Fibroblast of the aortic adventitia (primary cell): Measurements from ENCODE around the gene JAKMIP2. TPM values are rescaled to one million over a fixed set of nuclear protein-coding genes. Genes with fewer than 3 reads are reported as not detected.

Experiments used
- DNase-seq: peaks from one replicate; pipeline ENCODE4 v3.0.0-alpha.2; 2010; ENCODE audit warnings: low read depth
- H3K4me3 ChIP-seq: 2 replicates; pipeline ENCODE4 v1.5.1; 2011; ENCODE audit warnings: low read depth, mild to moderate bottlenecking, control low read depth, low read length, moderate library complexity
- total RNA-seq: library from RNA; depleted of rRNA; stranded (reverse); fragments of >200 nt; gene quantifications from 2 replicates; pipeline ENCODE4 v1.2.3, GENCODE V29; 2012; ENCODE audit warnings: low replicate concordance
- TF ChIP-seq, protein P1 (sequence below): IDR thresholded peaks from 2 replicates; pipeline ENCODE4 v1.5.1; 2011; ENCODE audit warnings: mild to moderate bottlenecking, low read length, control low read depth, inconsistent platforms; ENCODE audit not compliant: insufficient read depth

JAKMIP2 gene
- total RNA-seq, 1 donor, result 1.4 TPM

DNA sequence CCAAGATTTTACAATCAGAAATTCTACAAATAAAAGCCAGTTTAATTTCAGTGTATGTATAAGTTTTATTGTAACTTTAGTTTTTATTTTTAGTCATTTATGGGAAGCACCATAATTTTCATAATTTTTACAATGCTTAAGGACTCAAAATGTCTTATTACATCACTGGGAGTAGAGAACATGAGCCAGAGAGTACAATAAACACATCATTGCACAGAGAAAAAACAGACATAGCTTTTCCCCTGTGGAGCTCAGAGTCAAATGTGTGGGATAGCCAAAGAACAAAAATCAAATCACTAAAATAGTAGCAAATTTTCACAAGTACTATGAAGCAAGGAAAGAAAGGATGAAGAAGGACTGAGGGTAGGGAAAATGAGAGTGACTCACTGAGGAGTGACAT lies 5.5 kb upstream of the JAKMIP2 start:
- TF ChIP-seq, protein P1, sequence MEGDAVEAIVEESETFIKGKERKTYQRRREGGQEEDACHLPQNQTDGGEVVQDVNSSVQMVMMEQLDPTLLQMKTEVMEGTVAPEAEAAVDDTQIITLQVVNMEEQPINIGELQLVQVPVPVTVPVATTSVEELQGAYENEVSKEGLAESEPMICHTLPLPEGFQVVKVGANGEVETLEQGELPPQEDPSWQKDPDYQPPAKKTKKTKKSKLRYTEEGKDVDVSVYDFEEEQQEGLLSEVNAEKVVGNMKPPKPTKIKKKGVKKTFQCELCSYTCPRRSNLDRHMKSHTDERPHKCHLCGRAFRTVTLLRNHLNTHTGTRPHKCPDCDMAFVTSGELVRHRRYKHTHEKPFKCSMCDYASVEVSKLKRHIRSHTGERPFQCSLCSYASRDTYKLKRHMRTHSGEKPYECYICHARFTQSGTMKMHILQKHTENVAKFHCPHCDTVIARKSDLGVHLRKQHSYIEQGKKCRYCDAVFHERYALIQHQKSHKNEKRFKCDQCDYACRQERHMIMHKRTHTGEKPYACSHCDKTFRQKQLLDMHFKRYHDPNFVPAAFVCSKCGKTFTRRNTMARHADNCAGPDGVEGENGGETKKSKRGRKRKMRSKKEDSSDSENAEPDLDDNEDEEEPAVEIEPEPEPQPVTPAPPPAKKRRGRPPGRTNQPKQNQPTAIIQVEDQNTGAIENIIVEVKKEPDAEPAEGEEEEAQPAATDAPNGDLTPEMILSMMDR, result no peak
- no peak overlapping the region for H3K4me3 ChIP-seq
- DNase-seq, result no peak

DNA sequence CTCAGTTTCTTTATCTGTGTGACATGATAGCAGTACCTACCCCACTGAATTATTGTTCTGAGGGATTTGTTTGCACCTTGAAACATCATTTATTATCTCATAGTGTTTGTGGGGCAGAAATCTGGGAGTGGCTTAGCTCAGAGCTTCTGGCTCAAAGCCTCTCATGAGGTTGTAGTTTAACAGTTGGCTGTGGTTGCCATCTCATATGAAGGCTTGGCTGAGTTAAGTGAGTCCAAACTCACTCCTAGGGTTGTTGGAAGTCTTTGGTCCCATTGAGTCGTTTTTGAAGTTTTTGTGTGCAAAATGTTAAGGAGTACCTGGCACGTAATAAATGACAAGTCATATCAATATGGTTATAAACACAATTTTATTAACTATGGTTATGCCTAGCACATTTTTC lies 3.6 kb upstream of the JAKMIP2 start:
- H3K4me3 ChIP-seq, result no peak overlapping the region
- no peak for DNase-seq
- TF ChIP-seq, protein P1, result no peak

DNA sequence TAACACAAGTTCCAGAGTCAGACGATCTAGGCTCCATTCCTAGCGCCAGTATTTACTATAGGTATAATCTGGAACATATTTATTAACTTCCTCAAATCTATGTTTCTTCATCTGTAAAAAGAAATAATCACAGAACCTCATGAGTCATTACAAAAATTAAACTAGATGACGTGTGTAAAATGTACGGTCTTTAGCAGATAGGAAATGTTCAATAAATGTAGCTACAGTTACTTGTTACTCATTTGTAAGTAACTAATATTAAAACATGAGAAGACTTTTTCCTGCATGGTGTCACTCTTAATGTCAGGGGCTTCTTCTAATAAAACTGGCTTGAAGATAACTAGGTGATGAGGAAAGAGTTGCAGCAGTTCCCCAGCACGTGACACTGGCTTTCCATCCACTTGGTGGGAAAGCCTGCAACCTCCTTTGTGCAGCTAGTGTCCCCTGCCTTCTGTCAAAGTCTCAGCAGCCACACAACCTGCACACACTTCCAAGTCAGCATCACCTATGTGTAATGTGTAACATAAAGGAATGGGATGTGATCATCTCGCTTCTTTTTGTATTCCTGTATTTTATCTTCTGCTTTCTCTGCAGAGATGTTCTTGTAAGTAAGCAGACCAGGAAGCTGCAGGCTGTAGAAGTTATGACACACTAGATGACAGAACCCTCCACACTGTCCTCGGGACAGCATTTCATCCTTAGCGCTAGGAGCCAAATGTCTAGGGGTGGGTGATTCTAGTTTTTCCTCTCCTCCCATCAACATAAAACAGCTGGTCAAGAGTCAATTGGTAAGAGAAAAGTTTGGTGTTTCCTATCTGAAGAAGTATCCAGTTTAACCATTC lies 1.8 kb upstream of the JAKMIP2 start:
- TF ChIP-seq, protein P1, result no peak
- no peak overlapping the region for H3K4me3 ChIP-seq
- no peak for DNase-seq

DNA sequence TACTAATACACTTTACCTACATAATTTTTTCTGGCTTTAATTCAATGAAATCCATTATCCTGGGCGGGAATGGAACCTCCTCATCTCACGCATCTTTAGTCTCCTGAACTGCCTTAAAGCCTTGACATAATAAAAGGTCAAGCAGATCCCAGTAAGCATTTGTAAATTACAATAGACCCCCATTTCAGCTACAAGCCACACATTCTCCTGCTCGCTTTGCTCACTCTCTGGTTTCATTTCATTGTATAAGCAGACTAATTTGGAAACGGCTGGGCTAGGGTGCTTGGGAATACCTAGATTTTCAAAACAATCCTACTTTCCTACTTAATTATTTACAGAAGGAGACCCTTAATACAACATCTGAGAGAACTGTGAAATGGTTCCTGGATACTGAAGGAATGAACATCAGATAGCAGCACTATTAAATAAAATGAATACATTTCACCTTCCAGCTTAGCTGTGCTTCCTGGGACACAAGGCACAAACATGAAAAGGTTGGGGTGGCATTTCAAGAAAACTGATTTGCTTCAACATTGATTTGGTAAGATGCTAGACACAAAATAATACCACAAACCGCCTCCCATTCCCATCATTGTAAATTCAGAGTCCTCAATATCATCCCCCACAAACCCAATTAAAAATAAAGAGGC lies 1.5 kb downstream of the JAKMIP2 start:
- DNase-seq, result no peak
- TF ChIP-seq, protein P1, result no peak
- no peak overlapping the region for H3K4me3 ChIP-seq

DNA sequence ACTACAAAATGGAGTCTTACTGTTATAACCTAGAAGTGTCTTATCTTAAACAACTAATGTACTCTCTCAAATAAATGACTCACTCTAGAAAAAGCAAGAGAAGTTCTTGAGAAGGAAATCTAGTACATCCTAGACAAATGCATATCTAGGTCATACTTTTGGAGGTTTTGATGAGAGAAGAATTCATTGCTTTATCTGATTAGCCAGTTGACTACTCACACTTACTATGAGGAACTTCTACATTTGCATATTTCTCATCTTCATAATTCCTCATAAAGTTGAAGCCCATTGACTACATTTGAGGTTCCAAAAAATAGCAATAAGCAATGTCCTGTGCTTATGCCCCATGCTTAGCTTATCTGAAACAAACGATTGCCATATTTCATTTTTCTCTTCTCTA lies 2.8 kb downstream of the JAKMIP2 start:
- no peak for DNase-seq
- TF ChIP-seq, protein P1, result no peak
- H3K4me3 ChIP-seq, result no peak overlapping the region

DNA sequence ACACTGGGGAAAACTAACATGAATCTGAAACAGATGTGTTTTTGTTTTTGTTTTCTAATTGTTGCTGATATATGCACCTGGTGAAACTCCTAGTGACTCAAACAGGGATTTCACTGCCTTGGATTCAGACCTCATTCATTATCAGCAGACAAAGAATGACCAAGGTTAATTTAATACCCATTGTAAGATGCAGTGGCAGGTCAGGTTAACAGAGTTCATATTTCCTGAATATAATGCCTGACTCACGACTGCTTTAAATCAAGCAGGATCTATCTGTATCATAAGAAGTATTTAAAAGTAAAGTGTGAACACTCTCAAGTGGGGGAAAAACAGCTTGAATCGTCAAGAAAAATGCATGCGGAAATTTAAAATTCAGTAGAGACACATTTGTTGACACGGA lies 5.5 kb downstream of the JAKMIP2 start:
- no peak overlapping the region for H3K4me3 ChIP-seq
- TF ChIP-seq, protein P1, result no peak
- no peak for DNase-seq
